SK-N-DZ (cell line): ENCODE measurements around the gene FIBP.
"Not testable (repeated sequence)": the region's sequence is repeated elsewhere in the genome, so short reads cannot be mapped to it uniquely, and the experiment has no call there.

Experiments used
- DNase-seq: peaks from one replicate; pipeline ENCODE4 v3.0.0-alpha.2; 2015; ENCODE audit warnings: low spot score

FIBP gene

DNA sequence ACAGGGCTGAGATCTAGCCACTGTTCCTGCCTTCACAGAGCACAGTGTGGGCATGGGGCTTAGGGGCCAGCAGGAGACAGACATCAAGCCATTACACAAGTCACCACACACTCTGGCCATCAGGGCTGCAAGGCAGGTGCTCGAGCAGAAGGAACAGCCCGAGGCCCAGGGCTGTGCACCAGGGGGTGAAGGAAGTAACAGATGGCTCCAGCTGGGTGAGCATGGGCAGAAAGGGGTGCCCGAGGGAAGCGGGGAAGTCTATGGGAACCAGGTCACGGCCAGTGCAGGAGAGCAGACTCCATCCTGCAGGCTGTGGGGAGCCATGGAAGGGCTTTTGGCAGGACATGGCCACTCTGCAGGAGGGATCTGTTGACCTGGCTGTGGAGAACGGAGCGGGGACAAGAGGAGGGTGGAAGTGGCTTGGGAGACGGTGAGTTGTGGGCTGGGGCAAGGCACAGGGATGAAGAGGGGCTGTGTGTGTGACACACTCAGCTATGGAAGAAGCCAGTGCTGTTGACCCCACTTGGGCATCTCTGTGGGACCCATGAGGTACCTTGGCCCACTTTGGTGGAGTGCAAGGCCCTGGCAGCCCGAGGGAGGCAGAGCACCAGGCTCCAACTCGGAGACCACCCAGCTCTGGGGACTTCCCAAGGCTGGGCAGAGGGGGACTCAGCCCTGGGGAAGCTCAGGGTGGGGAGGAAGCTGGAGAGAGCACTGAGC is 27.0 kb upstream of the FIBP start:
- no peak for DNase-seq

DNA sequence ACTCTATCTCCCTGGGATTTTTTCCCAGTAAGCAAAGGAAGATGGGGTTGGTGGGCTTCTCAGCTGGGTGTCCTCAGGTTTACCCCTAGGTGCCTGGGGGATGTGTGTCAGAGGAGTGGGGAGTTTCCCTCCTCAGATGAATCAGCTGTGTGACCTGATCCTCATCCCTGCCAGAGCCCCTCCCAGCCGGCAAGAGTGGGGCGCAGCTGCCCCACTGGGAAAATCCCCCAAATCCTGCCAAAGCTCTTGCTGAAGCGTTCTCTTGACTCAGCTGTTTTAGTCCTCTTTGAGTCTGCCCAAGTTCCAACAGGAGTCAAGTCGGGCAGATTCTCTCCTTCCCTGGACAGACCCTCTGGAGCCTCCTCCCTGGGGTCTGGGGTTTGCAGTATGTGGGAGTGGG is 24.6 kb upstream of the FIBP start:
- no peak for DNase-seq

DNA sequence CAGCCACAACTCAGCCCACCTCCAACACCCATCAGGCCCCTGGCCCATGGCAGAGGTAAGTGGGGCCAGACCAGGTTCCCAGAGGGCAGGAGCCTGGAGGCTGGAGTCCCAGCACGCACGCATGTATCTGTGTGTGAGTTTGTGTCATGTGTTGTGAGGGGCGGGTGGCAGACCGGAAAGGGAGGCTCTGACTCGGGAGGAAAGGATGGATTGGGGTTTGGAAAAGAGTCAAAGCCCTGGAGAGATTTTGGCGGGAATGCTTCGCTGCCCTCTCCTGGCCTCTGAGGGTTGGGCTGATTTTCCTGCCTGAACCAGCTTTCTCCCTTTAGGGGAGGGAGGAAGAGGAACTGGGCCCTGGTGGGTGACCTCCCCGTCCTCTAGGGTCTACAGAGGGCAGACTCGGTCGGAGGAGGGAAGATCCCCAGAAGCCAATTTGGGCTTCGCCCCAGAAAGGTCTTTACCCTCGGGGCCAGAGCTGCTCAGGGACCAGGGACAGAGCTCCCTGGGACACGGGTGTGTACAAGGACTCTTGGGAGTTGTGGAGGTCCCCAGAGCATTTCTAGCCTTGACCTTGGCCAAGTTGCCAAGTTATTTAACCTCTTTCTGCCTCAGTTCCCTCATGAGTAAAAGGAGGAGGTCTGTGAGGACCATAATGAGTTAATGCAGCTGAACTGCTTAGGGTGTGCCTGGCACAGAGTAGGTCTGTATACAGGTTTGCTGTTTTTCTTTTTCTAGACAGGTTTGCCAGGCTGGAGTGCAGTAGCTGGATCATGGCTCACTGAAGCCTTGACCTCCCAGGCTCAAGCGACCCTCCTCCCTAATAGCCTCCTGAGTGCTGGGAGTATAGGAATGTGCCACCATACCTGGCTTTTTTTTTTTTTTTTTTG is 23.7 kb upstream of the FIBP start:
- peak; percentile 52 for DNase-seq

DNA sequence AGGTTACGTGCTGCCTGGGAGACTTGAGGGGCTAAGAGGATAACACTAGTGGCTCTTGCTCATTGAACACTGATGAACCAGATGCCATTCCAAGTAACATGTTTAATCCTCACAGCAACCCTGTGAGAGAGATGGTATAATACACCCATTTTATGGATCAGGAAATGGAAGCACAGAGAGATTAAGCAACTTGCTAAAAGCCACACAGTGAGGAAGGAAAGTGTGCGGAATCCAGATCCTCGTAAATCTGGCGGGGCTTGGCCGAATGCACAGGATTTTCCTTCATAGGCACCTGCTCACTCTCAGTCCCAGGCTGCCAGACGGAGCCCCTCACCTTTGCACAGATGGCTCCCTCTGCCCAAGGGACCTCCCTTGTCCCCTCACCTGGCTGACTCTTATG is 19.6 kb upstream of the FIBP start:
- DNase-seq, result no peak

- DNase-seq, result no peak
These were observed 18.3 kb upstream of the FIBP start for GRCh38 chr11:65906602-65907001.

DNA sequence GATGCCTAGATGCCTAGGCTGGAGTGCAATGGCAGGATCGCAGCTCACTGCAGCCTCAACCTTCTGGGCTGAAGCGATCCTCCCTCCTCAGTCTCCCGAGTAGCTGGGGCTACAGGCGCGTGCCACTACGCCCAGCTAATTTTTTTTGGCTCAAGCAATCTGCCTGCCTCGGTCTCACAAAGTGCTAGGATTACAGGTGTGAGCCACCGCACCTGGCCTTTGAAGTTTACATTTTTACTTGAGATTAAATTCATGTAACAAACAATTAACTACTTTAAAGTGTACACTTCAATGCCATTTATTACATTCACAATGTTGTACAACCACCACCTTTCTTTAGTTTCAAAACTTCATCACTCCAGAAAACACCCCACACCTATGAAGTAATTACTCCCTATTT is 15.4 kb upstream of the FIBP start:
- no peak for DNase-seq

DNA sequence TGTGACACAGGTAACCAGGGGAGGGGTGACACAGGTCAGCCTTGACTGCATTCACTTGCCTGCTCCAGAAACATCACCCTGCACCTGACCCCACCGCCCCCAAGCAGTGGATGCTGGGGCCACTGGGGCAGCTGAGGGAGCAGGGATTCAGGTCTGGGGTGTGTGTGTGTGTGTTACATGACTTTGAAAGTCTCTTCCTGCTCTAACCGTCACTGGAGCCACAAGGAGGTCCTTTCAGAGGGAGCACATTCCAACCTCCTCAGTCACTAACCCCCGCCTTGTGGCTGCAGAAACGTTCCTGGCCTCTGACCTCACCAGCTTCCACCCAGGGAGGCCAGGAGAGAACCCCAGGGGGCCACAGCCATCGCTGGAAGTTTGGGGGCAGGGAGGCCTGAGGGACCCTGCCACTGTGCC is 14.8 kb upstream of the FIBP start:
- DNase-seq, result no peak

GRCh38 chr11:65900899-65901180 is 12.6 kb upstream of the FIBP start:
- DNase-seq, result no peak

- no peak for DNase-seq
These were observed 12.0 kb upstream of the FIBP start, which contains the start of gene FOSL1 for GRCh38 chr11:65900125-65900898. TSS of gene FOSL1 (minus strand) at chr11:65900388. CDS start at chr11:65900339, 49 bp downstream.

DNA sequence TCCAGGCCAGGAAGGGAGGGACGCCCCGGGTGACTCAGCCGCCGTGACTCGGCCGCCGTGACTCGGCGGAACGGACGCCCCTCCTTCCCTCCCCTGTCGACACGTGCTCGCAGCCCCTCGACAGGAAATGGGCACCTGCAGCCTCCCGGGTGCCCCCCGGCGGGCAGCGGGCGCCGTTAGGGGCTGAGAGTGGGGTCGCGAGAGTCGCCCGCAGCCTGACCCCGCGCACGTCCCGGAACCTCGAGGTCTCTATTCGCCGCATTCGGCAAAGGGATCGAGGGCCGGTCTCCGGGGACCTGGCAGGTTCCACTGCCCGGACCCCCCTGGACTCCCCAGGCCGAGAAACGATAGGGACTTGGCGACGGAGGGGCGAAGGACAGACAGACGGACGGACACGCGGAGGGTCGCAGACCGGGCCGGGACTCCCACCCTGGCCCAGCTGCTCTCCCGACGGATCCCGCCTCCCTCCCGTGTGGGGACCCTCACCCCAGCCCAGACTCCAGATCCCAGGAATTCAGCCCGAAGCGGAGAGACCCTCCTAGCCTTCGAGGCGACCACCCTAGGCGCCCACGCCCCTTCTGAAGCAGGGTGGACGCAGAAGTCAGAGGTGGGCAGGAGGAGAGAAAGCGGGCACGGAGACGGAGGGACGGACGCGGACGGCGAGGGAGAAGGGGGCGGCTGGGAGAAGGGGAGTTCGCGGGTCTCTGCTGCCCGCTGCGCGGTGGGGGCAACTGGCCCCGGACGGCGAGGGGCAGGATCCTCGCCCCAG is 11.3 kb upstream of the FIBP start:
- DNase-seq, result no peak

GRCh38 chr11:65898656-65899355 is 10.5 kb upstream of the FIBP start:
- no peak for DNase-seq

- no peak for DNase-seq
These were observed 8.8 kb upstream of the FIBP start for GRCh38 chr11:65897020-65897471.

- DNase-seq, result no peak
These were observed 8.0 kb upstream of the FIBP start for GRCh38 chr11:65896034-65896999.

DNA sequence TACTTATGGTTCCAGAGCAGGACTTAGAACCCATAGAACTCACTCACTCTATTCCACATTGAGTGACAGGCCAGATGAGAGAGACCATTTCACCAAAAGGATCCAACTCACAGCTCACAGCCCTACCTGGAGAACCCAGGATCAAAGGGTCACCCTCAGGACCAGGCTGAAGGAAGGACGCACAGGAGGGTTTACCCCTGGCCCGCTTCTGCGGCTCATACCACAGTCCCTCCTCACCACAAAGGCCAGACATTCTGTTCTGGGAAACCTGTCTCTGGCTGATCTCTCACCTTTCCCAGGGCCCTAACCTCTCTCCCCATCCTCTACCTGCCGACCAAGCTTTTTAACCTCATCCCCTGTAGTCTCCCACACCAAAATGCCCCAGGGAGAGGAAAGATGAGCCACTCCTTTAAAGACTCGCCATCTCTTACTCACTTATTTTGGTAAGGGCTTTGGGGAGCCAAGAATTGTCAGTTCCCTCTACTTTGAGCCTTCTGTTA is 7.3 kb upstream of the FIBP start:
- DNase-seq, result no peak

GRCh38 chr11:65894034-65894591 is 5.8 kb upstream of the FIBP start:
- DNase-seq, result no peak

DNA sequence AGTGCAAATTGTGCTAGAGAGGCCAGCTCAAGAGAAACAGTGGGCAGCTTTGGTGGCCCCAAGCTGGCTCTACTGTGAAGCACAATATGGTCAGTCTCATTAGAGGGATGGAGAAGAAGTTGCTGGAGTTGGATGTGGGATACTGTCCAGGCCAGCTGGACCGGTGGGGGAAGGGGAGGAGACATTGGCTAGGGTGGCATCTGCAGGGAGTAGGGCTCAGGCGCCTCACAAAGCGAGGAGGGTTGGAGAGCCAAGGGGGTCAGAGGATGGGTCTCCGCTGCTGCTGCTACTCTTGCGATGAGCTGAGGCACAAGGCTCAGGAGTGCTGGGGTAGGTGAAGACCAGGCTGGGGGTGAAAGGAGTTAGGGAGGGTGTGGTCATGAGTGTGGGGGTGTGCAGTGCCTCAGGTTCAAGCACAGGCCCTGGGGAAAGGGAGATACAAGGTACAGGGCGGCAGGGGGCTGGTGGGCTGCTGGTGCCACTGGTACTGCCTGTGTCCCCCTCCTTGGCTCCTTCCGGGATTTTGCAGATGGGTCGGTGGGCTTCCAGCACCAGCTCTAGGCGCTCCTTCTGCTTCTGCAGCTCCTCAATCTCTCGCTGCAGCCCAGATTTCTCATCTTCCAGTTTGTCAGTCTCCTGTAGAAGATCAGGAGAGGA is 4.5 kb upstream of the FIBP start:
- DNase-seq, result no peak

DNA sequence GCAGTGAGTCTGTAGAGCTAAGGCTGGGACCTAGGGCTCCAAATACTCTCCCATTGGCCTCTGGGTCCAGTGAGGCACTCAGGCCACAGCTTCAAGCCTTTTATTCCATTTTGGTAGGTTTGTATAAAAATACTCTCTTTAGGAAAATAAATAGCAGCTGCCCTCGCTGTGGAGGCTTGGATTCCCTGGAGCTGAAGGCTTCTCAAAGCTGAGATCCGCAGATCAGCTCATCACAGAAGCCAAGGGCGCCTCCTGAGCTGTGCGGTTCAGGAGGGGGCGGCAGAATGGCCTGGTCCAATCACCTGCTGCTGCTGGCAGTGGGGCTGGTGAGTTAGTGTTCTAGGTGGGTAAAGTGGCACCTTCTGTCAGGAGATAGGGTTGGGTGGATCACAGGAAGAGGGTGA is 3.9 kb upstream of the FIBP start:
- not testable (repeated sequence) for DNase-seq
